Breast epithelium (tissue), 4 donors: ENCODE measurements around the gene GPR183. TPM values are rescaled to one million over a fixed set of nuclear protein-coding genes. Genes with fewer than 3 reads are reported as not detected.
A peak's percentile ranks its signal among the peaks of the same experiment; 100 is the strongest.

Experiments used
- DNase-seq, 2 donors: peaks; one replicate each; pipeline ENCODE4 v3.0.0-alpha.2; 2019; ENCODE audit warnings: low spot score in 2 of 2
- H3K27ac ChIP-seq, 2 donors: fragments of 200-600 bp; sonication (generic) in 1 of 2; one replicate each; pipeline ENCODE4 v1.5.1; 2016 to 2019; ENCODE audit warnings: mild to moderate bottlenecking in 1 of 2
- H3K27me3 ChIP-seq, 2 donors: fragments of 200-600 bp; sonication (generic) in 1 of 2; one replicate each; pipeline versions ENCODE4 v1.5.1 to v1.6.0; 2017 to 2019; ENCODE audit warnings: control low read depth in 1 of 2, mild to moderate bottlenecking in 1 of 2
- H3K36me3 ChIP-seq: fragments of 200-600 bp; one replicate; pipeline ENCODE4 v1.5.1; 2019
- H3K4me1 ChIP-seq, 2 donors: fragments of 200-600 bp; sonication (generic); one replicate each; pipeline ENCODE4 v1.5.1; 2016 to 2019; ENCODE audit warnings: control low read depth in 1 of 2
- H3K4me3 ChIP-seq, 3 donors: fragments of 200-600 bp; sonication (generic); 1 replicate in 2 of 3; 2 replicates in 1 of 3; pipeline ENCODE4 v1.5.1; 2016 to 2019; ENCODE audit warnings: mild to moderate bottlenecking in 3 of 3, moderate library complexity in 2 of 3
- H3K9me3 ChIP-seq, 2 donors: fragments of 200-600 bp; sonication (generic) in 1 of 2; one replicate each; pipeline ENCODE4 v1.5.1; 2016 to 2019; ENCODE audit warnings: control low read depth in 1 of 2
- POLR2A ChIP-seq: fragments of 450-650 bp; IDR thresholded peaks from one replicate; pipeline ENCODE4 v1.6.1; 2016; ENCODE audit warnings: antibody characterized with exemption, mild to moderate bottlenecking, moderate library complexity
- POLR2AphosphoS5 ChIP-seq, 3 donors: sonication (generic); formaldehyde crosslinking; IDR thresholded peaks; one replicate each; pipeline ENCODE4 v1.6.1; 2017; ENCODE audit warnings: antibody characterized with exemption in 3 of 3
- intact Hi-C: fragments of 100-400 bp; cut with DNase I; formaldehyde crosslinking; loops from one replicate; pipeline ENCODE4 v1.15.1; 2023; ENCODE audit warnings: low total_unique reads
- total RNA-seq, 3 donors: library from RNA; depleted of rRNA; stranded (reverse); fragments of >200 nt; gene quantifications; one replicate each; pipeline ENCODE4 v1.1.0, GENCODE V29; 2016
- TF ChIP-seq, protein P1 (sequence below), 3 donors: fragments of 450-650 bp; IDR thresholded peaks; one replicate each; pipeline ENCODE4 v1.5.1; 2016 to 2017; ENCODE audit warnings: antibody characterized with exemption in 3 of 3, mild to moderate bottlenecking in 3 of 3, moderate library complexity in 3 of 3

The GPR183 gene
- total RNA-seq, 3 donors from 2014 or later: 10.2 to 30.1 (median 21.4) TPM

DNA sequence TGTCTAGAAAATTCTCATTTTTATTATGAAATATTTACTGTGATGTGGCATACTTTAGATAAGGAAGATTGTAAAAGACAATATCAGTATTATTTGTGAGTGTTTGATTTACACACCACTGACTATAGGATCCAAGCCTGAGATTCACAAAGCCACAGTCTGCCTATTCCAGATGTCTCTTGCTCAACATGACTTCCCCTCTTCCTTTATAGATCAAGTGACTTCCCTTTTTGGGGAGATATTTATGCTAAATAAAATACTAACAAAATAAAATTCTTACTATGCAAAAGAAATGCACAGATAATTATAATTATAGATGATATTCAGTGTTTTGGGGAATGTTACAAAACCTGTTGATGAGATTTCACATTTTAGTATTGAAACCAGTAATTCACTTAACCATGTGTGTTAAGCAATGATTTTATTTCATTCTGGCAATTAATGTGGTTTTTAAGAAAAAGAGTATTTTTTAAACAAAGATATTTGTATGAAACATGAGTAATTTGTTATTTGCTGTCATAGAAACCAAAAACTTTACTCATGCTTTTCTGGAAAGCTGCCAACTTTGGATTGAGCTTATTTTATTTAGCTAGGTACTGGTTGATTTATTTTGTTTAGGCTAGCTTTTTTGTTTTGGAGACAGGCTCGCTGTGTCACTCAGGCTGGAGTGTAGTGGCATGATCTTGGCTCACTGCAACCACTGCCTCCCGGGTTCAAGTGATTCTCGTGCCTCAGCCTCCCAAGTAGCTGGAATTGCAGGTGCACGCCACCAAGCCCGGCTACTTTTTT lies 13.7 kb upstream of the GPR183 start:
- H3K4me1 ChIP-seq: no peaks in the 10 kb centered on the region
- no peaks in the 10 kb centered on the region for H3K36me3 ChIP-seq
- H3K4me3 ChIP-seq: no peak overlapping the region
- DNase-seq: no peak
- H3K27me3 ChIP-seq: no peaks in the 10 kb centered on the region
- TF ChIP-seq, protein P1, sequence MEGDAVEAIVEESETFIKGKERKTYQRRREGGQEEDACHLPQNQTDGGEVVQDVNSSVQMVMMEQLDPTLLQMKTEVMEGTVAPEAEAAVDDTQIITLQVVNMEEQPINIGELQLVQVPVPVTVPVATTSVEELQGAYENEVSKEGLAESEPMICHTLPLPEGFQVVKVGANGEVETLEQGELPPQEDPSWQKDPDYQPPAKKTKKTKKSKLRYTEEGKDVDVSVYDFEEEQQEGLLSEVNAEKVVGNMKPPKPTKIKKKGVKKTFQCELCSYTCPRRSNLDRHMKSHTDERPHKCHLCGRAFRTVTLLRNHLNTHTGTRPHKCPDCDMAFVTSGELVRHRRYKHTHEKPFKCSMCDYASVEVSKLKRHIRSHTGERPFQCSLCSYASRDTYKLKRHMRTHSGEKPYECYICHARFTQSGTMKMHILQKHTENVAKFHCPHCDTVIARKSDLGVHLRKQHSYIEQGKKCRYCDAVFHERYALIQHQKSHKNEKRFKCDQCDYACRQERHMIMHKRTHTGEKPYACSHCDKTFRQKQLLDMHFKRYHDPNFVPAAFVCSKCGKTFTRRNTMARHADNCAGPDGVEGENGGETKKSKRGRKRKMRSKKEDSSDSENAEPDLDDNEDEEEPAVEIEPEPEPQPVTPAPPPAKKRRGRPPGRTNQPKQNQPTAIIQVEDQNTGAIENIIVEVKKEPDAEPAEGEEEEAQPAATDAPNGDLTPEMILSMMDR (IDR thresholded peaks at IDR 0.05): no peak
- TF ChIP-seq POLR2A: no peak
- no peak for TF ChIP-seq POLR2AphosphoS5 (IDR thresholded peaks at IDR 0.05)
- H3K27ac ChIP-seq: peak overlapping the region; percentile 26 to 40
- no peaks in the 10 kb centered on the region for H3K9me3 ChIP-seq
- intact Hi-C loops: no loop called here

DNA sequence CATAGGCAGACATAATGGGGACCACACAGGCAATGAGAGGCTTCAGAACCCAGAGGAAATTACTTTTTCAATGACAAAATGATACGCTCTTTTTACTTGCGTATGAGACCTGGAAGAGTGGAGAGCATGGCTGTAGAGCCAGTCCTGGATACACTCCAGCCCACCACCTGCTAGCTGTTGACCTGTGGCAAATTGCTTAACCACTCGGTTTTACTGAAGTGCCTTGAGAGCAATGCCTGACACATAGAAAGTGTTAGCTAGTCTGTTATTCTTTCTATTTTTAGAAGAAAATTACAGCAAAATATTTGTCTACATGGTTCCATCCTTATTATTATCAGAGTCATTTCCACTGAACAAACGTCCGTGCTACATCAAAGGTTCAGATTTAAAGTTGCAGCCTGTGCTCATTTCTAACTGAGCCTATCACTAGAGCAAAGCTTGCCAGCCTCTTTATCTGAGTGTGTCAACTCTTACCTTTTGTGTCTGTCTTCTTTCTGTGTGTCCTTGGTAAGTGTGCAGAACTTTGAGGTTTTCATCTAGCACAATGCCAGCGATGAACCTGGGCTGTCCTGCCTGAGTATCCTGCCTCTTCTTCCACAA lies 9.6 kb upstream of the GPR183 start:
- H3K4me1 ChIP-seq: no peaks in the 10 kb centered on the region
- DNase-seq: no peak
- no peak for TF ChIP-seq POLR2A
- no peak for TF ChIP-seq POLR2AphosphoS5 (IDR thresholded peaks at IDR 0.05)
- TF ChIP-seq, protein P1 (IDR thresholded peaks at IDR 0.05): no peak
- H3K9me3 ChIP-seq: no peaks in the 10 kb centered on the region
- H3K27me3 ChIP-seq: no peaks in the 10 kb centered on the region
- intact Hi-C loops: no loop called here
- no peaks in the 10 kb centered on the region for H3K36me3 ChIP-seq
- no peak overlapping the region for H3K4me3 ChIP-seq
- no peak overlapping the region for H3K27ac ChIP-seq

DNA sequence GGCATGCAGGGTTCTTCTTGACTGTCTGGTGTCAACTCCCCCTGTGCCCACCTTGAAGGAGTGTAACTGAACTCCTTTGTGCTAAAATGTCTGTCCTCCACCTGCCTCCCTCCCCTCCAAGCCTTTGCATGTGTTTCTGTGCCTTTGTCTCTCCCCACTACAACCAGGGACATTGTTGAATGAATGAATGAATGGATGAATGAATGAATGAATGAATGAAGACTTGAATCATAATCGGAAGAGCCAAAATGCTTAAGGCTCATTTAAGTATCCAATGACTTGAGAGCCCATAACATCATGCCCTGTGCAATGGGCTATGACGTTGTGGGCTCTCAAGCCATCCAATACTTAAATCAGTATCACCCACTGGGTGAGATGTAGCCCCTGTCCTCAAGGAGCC lies 9.0 kb upstream of the GPR183 start:
- no peak overlapping the region for H3K4me3 ChIP-seq
- TF ChIP-seq, protein P1 (IDR thresholded peaks at IDR 0.05): no peak
- TF ChIP-seq POLR2AphosphoS5 (IDR thresholded peaks at IDR 0.05): no peak
- no peak for TF ChIP-seq POLR2A
- no peak for DNase-seq
- H3K27ac ChIP-seq: no peak overlapping the region
- no peaks in the 10 kb centered on the region for H3K9me3 ChIP-seq
- no peaks in the 10 kb centered on the region for H3K4me1 ChIP-seq
- H3K27me3 ChIP-seq: no peaks in the 10 kb centered on the region
- no peaks in the 10 kb centered on the region for H3K36me3 ChIP-seq
- intact Hi-C loops: no loop called here

GRCh38 chr13:99315186-99315585 lies 8.0 kb upstream of the GPR183 start:
- H3K27me3 ChIP-seq: no peaks in the 10 kb centered on the region
- H3K27ac ChIP-seq: peak overlapping the region in 1 of 2 donors; percentile 68
- H3K36me3 ChIP-seq: no peaks in the 10 kb centered on the region
- intact Hi-C loops: no loop called here
- DNase-seq: no peak
- no peaks in the 10 kb centered on the region for H3K9me3 ChIP-seq
- TF ChIP-seq, protein P1 (IDR thresholded peaks at IDR 0.05): no peak
- TF ChIP-seq POLR2AphosphoS5 (IDR thresholded peaks at IDR 0.05) (no peak), POLR2A (no peak)
- H3K4me1 ChIP-seq: no peaks in the 10 kb centered on the region
- no peak overlapping the region for H3K4me3 ChIP-seq

DNA sequence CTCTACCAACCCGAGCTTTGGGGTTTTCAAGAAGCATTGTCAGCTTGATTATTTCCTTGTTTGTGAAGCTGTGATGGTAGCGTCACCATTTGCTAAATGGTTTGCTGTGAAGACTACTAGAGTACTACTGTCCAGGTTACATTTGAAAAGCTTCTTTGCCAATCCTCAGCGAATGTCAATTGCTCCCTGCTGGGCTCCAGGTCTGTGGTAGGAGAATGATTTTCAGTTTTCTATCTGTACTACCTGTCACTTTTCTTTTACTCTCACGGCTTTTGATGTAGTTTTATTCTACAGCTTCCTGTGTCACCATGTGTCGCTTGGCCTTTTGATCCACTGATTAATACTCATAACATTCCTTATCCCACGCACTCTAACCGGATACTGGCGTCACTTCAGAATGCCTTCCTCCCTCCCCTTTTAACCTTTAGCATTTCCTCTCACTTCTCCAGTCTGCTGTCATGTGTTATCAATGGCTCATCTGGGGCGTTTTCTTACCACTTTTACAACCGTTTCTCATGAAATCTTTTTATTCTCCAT lies 7.5 kb upstream of the GPR183 start:
- H3K4me3 ChIP-seq: no peak overlapping the region
- H3K4me1 ChIP-seq: no peaks in the 10 kb centered on the region
- no peaks in the 10 kb centered on the region for H3K27me3 ChIP-seq
- intact Hi-C loops: no loop called here
- TF ChIP-seq, protein P1 (IDR thresholded peaks at IDR 0.05): no peak
- no peak for TF ChIP-seq POLR2AphosphoS5 (IDR thresholded peaks at IDR 0.05)
- no peak for TF ChIP-seq POLR2A
- peak overlapping the region; percentile 12 to 68 for H3K27ac ChIP-seq
- no peaks in the 10 kb centered on the region for H3K9me3 ChIP-seq
- no peak for DNase-seq
- H3K36me3 ChIP-seq: no peaks in the 10 kb centered on the region
